HG03196 (cell line): ENCODE results near the gene COL23A1.

Experiments
- ATAC-seq: cut with Tn5 transposase; IDR thresholded peaks from one replicate; pipeline ENCODE4 v1.9.1; 2021; ENCODE audit not compliant: unreplicated experiment

The COL23A1 gene

DNA sequence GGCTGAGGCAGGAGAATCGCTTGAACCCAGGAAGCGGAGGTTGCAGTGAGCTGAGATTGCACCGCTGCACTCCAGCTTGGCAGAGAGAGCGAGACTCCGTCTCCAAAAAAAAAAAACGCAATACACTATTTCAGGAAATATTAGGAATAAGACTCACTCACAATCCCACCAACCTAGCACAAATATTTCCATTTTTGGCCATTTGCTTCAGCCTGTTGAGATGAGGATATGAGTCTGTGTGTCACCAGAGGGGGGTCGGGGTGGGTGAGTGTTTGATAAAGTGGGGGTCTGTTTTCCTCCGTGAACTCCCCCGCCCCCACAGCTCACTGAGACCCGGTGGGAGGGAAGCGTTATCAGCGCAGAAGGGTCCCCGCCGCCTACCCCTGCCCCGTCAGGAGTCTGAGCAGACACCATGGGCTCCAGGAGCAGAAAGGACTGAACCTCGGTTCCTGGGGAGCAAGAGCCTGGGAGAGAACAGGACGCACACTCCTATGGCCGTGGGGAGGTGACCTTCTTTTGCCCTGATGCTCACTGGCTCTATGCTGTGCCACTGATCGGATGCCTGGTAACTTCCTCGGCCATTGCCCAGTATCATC, 203.8 kb downstream of the COL23A1 start:
- no peak for ATAC-seq

DNA sequence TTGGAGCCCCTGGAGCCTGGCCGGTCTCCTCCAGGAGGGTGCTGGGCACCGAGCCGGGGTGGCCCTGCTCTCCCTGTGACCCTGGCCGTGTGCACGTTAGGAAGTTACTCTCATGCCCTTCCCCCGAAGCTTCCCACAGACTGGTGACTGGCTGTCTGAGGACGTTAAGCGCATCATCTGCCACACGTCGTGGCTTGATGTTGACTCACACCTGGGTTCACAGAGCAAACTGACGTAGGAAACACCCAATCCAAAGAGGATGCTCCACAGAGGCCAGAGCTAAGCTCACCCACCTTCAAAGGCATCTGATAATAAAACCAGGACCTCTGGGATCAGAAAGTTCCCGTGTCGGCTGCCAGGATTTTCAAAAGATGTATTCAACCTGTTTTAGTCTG, 204.7 kb downstream of the COL23A1 start:
- no peak for ATAC-seq

DNA sequence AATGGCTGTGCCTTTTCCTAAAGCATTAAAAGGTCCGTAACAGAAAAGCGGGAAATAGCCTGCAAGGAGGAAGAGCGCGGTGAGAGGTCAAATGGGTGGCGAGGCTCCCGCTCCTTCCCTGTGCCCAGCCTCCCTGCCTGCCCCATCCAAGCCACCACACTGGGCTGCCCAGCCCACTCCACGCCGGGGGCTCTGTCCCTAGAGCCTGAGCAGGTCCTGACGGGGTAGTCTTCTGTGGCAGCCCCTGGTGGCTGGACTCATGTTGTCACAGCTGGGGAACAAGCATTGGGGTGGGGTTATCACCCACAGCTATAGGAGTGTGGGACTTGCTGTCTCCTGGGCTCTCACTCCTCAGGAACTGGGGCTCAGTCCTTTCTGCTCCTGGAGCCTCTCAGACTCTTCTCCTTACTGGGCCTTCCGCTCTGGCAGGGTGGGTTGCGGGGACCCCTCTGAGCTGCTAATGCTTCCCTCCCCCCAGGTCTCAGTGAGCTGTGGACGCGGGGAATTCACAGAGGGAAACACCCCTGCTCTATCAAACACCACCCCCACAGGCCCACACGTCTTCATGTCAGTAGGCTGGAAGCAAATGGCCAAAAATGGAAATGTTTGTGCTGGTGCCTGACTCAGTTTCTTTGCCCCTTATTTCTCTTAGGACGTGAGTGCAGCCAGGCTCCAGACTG, 205.2 kb downstream of the COL23A1 start:
- no peak for ATAC-seq

DNA sequence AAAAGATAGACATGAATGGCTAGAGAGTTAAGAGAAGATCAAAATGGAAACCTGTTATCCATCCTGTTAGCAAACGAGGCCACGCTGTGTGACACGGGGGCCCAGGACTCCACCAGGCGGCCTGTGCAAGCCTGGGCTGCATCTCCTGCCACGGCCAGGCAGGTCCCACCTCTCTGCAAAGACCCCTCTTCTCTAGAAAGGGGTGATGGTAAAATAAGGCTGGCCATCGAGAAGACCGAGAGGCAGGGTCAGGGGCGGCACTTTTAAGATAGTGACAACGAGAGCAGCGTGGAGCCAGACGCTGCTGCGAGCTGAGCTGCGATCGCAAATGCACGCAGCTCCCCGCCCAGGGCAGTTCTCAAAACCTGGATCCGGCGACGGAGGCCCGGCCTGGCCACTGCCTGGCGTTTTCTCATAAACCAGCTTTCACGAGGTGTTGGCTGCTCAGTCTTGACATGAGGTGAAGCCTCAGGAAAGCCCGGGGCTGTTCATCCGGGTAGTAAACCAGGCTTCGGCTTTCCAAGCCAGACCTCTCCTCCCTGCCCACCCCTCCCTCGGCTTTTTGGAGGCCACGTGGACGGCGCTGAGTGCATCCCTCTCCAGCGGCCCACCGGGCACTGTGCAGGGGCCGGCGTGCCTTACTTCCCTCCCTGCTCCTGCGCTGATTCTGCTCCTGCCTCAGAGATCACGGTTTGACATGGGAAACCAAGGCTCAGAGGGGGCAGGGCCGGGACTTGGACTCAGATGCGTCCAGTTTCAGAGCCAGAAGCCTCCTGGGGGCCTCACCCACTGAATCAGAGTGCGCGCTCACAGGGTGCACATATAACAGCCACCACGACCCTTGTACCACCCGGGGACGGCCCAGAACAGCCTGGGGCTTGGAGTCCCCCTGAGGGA, 206.0 kb downstream of the COL23A1 start:
- no peak for ATAC-seq

DNA sequence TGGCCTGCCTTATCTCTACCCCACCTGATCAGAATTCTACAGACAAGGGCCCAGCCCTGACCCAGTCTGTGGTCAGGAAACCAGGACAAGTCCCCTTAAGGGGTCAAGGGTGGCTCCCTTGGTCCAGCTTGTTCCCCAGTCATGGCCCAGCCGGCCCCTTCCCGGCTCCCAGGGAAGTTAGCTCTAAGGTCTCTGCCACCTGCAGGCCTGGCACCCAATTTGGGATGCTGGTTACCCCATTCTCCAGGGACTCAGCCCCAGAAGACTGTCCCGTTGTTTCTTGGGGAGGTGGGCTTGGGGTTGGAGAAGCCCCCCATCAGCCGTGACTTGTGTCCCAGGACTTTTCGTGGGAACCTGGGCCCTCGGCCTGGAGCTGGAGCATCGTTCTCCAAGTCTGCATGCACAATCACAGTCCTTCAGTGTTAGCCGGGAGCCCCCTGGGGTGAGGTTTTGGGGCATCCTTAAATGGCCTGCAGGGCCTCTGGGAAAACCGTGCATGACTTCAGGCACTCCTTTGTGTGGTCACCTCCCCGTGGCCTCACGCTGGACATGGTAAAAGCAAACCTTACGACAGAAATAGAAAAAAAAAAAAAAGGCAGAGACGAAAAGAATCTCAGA, 206.8 kb downstream of the COL23A1 start:
- no peak for ATAC-seq

DNA sequence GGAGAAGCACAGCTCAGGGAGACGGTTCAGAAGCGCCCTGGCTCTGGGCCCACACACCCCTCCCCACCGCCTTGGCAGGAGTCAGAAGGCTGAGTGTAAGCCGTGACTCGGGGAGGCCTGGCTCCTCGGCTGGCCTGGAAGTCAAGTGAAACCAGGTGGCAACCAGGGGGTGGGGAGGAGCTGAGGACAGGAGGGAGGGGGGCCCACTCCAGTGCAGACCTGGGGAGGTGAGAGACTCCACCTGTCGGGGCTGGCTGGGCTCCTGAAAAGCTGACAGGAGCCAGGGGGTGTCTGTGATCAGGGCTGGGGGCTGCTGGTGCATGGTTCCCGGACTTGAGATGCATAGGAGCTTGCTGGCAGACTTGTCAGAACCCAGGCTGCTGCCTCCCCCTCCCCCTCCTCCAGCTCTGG, 207.4 kb downstream of the COL23A1 start:
- no peak for ATAC-seq

DNA sequence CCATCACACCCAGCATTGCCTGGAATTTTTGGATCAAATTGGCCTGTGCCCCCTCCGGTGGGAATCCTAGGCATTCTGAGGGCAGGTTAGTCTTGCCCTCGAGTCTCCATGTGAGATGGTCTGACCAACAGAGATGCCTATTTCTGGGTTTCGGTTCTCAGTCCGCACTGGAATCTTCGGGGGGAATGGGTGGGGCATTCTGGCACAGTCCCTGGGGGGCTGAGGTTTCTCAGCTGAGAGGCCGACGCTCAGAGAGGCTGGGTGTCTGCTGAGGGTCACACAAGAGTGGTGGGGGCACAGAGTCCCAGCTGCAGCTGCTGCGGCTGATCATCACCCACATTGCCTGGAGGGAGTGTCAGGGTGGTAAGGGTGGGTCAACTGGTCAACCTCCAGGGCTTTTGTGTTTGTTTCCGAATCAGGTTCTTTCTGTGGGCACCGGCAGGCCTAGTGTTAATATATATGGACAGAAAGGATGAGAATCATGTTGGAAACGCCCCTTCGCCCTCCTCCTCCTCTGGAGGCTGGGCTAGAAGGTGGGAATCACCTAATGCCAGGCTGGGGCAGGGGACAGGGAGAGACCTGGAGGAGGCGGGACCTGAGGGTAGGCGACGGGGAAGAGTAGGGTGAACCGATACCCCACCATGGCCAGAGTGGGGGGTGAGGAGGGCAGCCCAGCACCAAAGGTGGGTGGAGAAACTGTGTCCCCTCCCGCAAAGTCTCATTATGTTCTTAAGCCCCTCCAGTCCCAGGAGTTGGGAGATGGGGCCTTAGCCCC, 208.1 kb downstream of the COL23A1 start:
- no peak for ATAC-seq

DNA sequence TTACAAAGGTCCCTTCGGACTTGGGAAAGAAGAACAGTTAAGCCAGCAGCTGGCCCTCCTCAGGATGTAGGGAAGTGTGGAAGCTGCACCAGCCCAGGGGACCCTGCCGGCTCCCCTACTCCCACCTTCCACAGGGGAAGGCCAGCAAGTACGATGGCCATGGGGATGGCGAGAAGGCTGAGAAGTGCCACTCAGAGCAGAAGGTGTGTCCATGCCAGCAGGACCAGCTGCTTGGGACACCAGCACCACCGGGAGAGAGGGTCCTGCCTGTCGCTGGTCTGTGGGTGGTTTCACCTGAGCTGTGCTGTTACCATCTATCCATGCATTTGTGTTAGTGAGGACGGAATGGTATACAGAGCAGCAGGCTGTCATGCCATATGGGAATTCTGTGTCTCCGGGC, 209.0 kb downstream of the COL23A1 start:
- no peak for ATAC-seq

DNA sequence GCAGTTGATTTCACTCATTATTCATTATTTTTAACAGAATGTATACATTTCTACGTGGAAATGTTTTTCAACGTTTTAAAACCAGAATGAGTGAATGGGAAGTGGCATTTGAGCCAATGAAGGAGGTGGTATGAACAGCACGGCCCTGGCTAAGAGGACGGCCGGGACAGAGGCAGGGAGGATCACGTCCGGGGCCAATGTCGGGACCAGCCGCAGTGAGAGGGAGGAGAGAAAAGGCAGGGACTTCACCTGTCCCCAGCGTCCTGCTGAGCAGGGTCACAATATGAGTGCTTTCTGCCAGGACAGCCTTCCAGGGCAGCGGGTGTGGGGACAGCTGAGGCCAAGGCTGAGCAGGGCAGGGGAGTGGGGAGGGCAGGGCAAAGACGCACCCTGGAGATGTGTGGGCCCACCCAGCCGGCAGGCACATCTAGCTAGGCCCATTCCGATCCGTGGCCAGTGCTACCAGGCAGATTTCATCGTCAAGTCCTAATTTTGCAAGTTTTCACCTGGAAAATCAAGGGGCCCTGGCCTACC, 209.6 kb downstream of the COL23A1 start:
- ATAC-seq = no peak

DNA sequence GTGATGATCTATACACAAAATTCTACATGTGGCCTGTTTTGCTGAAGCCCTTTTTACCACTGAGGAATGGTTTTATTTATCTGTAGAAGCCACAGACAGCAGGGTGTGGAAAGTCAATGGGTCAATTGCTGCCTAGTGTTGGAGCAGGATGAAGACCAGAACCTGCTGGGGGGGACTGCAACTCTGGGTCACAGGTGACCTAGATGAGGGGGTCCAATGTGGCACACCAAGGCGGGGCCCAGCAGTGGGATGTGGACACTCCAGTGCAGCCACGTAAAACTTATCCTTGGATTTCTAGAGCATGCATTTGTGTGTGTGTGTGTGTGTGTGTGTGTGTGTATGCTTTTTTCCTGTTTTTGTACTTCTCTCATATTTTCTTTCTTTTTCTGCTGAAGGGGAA, 210.1 kb downstream of the COL23A1 start:
- ATAC-seq = no peak

DNA sequence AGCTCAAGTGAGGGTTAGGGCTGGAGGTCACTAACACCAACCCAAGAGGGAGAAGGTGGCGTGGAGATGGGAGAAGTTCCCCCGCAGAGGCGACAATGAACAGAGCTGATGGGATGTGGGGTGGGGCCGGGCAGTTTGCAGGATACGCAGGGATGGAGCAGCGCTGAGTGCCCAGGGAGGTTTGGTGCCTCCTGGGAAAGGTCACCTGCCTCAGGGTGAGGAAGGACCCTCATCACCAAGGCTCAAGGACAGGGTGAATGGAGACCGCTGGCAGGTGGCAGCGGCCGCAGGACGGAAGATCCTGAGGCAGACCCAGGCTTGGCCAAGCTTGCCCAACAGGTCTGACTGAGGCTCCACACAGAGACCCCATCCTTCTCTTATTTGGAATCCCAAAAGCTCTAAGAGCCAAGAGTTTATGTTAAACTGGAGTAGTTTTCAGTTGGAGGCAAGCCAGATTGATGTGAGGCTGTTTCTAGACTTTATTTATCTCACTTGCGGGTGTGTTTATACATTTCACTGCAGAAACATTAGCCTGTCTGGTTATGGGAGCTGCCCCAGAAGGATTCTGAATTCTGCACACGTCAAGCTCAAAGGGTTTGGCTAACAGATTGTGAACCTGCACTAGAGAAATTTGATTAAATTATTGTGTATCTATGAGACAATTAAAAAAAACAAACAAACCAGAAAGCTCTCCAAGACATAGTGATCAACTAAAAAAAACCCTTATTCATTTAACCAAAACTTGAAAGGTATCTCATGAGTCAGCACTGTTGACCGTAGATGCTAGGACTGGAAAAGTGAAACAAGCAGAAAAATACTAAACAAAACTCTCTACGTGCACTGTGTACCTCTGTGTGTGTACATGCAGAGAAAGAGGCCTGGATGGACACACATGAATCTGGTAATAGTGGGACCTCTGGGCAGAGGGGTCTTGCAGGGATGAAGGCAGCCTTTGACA, 211.4 kb downstream of the COL23A1 start:
- ATAC-seq = no peak

DNA sequence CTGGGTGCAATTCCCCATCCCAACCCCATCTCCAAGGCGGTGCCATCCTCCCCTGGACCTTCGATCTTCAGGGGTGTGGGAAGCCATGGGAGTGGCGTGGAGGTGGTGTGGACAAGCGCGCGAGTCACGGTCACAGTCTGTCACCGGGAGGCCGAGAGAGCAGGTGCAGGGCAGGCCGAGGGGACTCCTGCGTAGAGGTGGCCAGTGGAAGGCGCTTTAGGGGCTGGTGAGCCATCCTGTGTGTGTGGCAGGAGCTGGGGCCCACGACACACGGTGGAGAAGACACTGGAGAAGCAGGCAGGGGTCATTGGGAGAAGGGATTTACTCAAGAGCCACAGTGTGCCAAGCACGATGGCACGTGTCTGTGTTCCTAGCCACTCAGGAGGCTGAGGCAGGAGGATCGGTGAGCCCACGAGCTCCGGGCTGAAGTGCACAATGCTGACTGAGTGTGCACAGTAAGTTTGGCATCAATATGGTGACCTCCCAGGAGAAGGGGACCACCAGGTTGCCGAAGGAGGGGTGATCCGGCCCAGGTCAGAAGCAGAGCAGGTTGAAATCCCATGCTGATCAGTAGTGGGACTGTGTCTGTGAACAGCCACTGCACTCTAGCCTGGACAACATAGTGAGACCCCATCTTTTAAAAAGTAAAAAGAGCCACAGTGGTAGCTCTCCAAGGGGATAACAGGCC, 212.5 kb downstream of the COL23A1 start:
- no peak for ATAC-seq

DNA sequence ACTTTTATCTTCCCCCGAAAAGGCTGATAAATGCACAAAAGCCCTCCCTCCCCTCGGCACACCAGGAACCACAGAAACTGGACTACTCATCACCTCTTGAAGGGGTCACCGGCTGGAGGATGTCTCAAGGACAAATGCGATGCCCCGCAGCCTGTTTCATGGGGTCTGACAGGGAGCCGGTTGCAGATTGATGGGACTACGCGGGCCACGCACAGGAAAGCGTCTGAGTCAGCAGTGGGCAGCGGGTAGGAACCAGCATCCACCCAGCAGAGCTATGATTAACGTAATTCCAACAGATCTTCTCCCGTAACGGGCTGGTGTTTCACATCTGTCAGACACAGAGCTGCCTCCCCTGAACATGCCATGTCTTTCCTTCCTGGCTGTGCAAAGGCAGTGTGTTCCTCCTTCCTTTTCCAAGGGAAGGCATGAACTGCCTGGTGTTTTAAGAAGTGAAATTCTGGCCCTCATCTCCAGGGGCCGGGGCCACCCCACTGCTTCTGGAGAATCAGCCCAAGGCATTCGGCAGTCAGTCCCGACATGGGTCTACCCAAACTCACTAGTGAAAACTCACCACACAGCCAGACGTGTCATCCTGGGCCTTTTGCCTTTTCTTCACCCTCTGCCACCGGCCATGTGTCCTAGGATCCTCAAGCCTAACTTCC, 213.1 kb downstream of the COL23A1 start:
- no peak for ATAC-seq

DNA sequence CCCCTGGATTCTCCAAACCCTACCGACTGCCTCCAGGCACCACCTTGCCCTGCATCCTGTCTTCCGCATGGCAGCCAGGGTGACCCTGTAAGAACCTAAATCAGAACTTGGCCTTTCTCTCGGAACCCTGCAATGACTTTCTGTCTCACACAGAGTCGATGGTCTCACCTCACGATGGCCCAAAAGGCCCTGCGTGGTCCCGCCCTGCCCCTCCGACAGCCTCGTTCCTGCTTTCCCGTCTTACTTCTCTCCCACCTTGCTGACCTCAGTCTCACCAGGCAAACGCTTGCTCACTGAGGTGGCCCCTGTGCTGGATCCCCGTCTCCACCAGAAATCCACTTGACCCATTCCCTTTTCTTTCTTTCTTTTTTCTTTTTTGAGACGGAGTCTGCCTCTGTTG, 214.8 kb downstream of the COL23A1 start:
- ATAC-seq = no peak

DNA sequence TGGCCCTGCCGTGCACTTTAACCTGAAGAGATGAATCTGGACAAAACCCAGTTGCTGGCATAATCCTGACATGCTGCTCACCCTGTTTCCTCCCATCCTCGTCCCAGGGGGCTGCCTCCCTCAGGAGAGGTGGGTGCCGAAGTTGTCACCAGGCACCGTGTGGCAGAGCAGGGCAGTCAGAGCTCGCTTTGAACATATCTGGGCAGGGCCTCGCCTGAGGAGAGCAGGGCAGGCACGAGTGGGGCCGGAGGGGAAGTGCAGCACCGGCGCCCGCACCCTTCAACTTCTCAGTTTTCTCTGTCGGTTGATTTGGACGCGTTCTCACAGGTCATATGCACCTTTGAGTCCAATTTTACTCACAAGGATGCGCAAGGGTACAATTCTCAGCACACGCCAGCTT, 216.5 kb downstream of the COL23A1 start:
- no peak for ATAC-seq

DNA sequence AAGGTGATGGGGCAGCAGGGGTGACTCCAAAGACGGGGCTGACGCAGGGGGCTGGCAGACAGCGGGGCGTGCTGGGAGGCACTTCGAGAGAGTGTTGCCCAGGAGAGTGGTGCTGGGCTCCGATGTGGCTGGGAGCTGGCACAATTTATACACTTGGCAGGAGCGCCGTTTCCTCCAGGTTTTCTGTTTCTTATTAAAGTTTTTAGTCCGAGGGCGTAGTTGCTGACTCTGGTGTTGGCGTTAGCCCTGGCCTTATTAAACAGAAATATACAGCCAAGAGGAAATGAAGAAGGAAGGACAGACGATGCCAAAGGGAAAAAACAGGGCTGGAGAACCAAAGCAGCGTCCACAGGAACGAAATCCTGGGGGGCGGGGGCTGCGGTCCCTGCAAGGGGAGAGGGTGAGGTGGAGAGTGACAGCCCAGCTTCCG, 218.0 kb downstream of the COL23A1 start:
- no peak for ATAC-seq

DNA sequence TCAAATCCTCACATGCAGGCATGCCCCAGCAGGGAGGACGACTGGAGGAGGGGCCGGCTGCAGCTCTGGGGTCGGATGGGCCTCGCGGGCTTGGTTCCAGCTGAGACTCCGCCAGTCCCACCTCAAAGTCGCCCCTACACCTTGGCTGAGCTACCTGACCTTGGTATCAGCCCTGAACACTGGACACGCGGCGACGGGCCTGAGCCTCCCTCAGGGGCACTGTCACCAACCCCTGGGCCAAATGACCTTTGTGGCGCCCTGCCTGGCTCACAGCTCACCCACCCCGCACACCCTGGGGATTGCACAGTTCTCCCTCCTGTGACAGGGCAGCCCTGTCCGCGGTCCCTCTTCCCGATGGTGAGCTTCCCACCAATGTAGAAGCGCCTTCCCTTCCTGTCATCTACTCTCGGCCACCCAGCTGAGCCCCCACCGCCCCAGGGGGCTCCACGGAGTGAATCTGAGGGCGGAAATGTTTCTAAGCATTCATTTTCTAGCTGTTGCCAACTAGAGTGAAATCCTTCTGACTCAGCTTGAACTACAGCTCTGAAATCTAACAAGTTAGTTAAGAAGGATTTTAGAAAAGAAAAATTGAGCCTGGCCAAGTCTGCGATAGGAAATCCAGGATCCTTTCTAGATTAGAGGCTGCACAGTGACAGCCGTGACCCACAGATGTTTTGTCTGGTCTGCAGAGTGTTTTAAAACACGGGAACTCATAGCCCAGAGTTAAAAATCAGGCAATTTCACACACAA, 218.7 kb downstream of the COL23A1 start:
- no peak for ATAC-seq

DNA sequence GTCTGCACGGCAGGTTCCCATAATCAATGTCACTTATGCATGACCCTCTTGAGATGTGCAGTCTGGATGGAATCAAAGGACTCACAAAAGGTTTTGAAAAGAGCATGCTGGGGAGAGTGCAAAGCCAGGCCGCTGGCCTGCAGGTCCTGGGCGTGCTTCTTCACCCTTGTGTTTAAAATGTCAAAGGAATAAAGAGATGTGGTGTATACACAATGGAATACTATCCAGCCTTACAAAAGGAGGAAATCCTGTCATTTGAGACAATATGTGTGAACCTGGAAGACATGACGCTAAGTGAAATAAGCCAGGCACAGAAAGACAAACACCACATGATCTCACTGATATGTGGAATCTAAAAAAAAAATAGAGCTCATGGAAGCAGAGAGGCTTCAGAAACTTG, 220.1 kb downstream of the COL23A1 start:
- ATAC-seq = no peak
